GM10266 (cell line): ENCODE measurements around the gene ECI1.

Source experiments
- DNase-seq: peaks from one replicate; pipeline ENCODE4 v3.0.0; 2012; ENCODE audit errors: extremely low spot score
- CTCF ChIP-seq: IDR thresholded peaks from 2 replicates; pipeline ENCODE4 v1.5.1; 2012; ENCODE audit warnings: mild to moderate bottlenecking, low read depth; ENCODE audit not compliant: control insufficient read depth, insufficient read depth; ENCODE audit errors: missing control alignments

The ECI1 gene

GRCh38 chr16:2284797-2285576, 33.6 kb upstream of the ECI1 start:
- no peak for TF ChIP-seq CTCF
- no peak for DNase-seq

- no peak for TF ChIP-seq CTCF
- no peak for DNase-seq
These were observed 32.8 kb upstream of the ECI1 start for GRCh38 chr16:2284001-2284770.

- no peak for TF ChIP-seq CTCF
- DNase-seq = no peak
These were observed 31.6 kb upstream of the ECI1 start for GRCh38 chr16:2282866-2283555.

GRCh38 chr16:2282262-2282661, 30.9 kb upstream of the ECI1 start:
- DNase-seq = no peak
- no peak for TF ChIP-seq CTCF

GRCh38 chr16:2280981-2281542, 29.7 kb upstream of the ECI1 start:
- no peak for DNase-seq

GRCh38 chr16:2280461-2280860, 29.1 kb upstream of the ECI1 start:
- TF ChIP-seq CTCF = no peak
- no peak for DNase-seq

More at GRCh38 chr16:2280981-2281542, 29.7 kb upstream of the ECI1 start:
- TF ChIP-seq CTCF = no peak
